Nephron (organoid): ENCODE data around the gene NUDC.
A peak's percentile ranks its signal among the peaks of the same experiment; 100 is the strongest.

ENCODE experiments used
- H3K27ac Mint-ChIP-seq, 3 experiments: 2 replicates each; pipeline ENCODE4 v1.8.0; 2020; ENCODE audit warnings: mixed read lengths in 3 of 3, mild to moderate bottlenecking in 2 of 3, moderate library complexity in 1 of 3
- H3K27me3 Mint-ChIP-seq: 2 replicates; pipeline ENCODE4 v1.8.0; 2021; ENCODE audit warnings: low read depth, mild to moderate bottlenecking, moderate library complexity, mixed read lengths
- H3K36me3 Mint-ChIP-seq: 2 replicates; pipeline ENCODE4 v1.8.0; 2020; ENCODE audit warnings: low read depth, mixed read lengths
- H3K4me1 Mint-ChIP-seq: 2 replicates; pipeline ENCODE4 v1.8.0; 2020; ENCODE audit warnings: mixed read lengths
- H3K4me3 Mint-ChIP-seq, 3 experiments: 2 replicates each; pipeline ENCODE4 v1.8.0; 2020; ENCODE audit warnings: mild to moderate bottlenecking in 3 of 3, mixed read lengths in 3 of 3, moderate library complexity in 2 of 3
- H3K9me3 Mint-ChIP-seq: 2 replicates; pipeline ENCODE4 v1.8.0; 2020; ENCODE audit warnings: mixed read lengths
- TF ChIP-seq, protein P1 (sequence below), 3 experiments: fragments of 200-600 bp; sonication (generic); IDR thresholded peaks; one replicate each; pipeline ENCODE4 v1.5.0; 2021; ENCODE audit warnings: antibody characterized with exemption in 3 of 3; ENCODE audit not compliant: unreplicated experiment in 3 of 3

The NUDC gene

GRCh38 chr1:26965213-26965612, 43.7 kb downstream of the NUDC start:
- TF ChIP-seq, protein P1, sequence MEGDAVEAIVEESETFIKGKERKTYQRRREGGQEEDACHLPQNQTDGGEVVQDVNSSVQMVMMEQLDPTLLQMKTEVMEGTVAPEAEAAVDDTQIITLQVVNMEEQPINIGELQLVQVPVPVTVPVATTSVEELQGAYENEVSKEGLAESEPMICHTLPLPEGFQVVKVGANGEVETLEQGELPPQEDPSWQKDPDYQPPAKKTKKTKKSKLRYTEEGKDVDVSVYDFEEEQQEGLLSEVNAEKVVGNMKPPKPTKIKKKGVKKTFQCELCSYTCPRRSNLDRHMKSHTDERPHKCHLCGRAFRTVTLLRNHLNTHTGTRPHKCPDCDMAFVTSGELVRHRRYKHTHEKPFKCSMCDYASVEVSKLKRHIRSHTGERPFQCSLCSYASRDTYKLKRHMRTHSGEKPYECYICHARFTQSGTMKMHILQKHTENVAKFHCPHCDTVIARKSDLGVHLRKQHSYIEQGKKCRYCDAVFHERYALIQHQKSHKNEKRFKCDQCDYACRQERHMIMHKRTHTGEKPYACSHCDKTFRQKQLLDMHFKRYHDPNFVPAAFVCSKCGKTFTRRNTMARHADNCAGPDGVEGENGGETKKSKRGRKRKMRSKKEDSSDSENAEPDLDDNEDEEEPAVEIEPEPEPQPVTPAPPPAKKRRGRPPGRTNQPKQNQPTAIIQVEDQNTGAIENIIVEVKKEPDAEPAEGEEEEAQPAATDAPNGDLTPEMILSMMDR (IDR thresholded peaks at IDR 0.05; ENCODE audit: unreplicated experiment in 3 of 3): no peak
- H3K27ac Mint-ChIP-seq: no peak overlapping the region
- H3K4me1 Mint-ChIP-seq: peaks cover 6% of the 10 kb centered on the region
- peaks cover 60% of the 10 kb centered on the region for H3K27me3 Mint-ChIP-seq
- H3K9me3 Mint-ChIP-seq: no peaks in the 10 kb centered on the region
- no peak overlapping the region for H3K4me3 Mint-ChIP-seq
- H3K36me3 Mint-ChIP-seq: no peaks in the 10 kb centered on the region

- Mint-ChIP-seq H3K36me3 (no peaks in the 10 kb centered on the region), H3K4me1 (peaks cover 3% of the 10 kb centered on the region), H3K4me3 (no peak overlapping the region), H3K9me3 (no peaks in the 10 kb centered on the region), H3K27me3 (peaks cover 56% of the 10 kb centered on the region), H3K27ac (no peak overlapping the region)
- TF ChIP-seq, protein P1 (IDR thresholded peaks at IDR 0.05; ENCODE audit: unreplicated experiment in 3 of 3): no peak
These were observed 44.1 kb downstream of the NUDC start for GRCh38 chr1:26965628-26966027.

DNA sequence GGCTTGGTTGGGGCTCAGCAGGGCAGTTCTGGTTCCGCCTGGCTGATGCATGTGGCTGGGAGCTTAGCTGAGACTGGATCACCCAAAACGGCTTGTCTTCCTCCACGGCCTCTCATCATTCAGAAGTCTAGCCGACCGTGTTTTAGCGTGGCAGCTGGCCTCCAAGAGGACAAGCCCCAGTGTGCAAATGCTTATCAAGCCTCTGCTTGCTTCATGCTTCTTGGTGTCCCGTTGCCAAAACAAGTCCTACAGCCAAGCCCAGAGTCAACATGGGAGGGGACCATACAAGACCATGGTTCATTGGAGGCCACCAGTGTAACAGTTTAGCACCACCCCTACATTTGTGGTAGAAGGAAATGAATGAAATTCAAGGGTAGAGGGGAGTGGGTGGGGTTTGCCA, 49.3 kb downstream of the NUDC start:
- peaks cover 8% of the 10 kb centered on the region for H3K4me1 Mint-ChIP-seq
- H3K4me3 Mint-ChIP-seq: no peak overlapping the region
- no peak overlapping the region for H3K27ac Mint-ChIP-seq
- TF ChIP-seq, protein P1 (IDR thresholded peaks at IDR 0.05; ENCODE audit: unreplicated experiment in 3 of 3): no peak
- H3K9me3 Mint-ChIP-seq: no peaks in the 10 kb centered on the region
- H3K36me3 Mint-ChIP-seq: no peaks in the 10 kb centered on the region
- peaks cover 14% of the 10 kb centered on the region for H3K27me3 Mint-ChIP-seq

DNA sequence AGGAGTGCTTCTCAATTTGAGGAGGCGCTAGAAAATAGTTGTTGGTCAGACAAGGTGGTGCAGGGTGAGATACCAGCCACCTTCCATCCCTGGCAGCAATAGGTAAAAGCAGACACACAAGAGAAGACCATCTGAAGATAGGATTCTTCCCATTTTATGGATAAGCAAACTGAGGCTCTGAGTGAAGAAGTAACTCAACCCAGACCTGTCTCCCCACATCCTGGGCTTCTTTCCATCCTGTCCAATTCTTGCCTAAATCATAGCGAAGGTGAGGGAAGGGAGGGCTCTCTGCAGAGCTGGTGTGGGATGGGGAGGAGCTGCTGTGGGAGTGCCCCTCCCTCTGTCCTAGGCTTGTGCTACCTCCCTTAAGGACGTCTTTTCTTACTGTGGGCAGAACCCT, 50.0 kb downstream of the NUDC start:
- Mint-ChIP-seq H3K36me3 (no peaks in the 10 kb centered on the region), H3K4me3 (no peak overlapping the region), H3K9me3 (no peaks in the 10 kb centered on the region), H3K27me3 (peaks cover 7% of the 10 kb centered on the region), H3K4me1 (peaks cover 8% of the 10 kb centered on the region), H3K27ac (no peak overlapping the region)
- TF ChIP-seq, protein P1 (IDR thresholded peaks at IDR 0.05; ENCODE audit: unreplicated experiment in 3 of 3): no peak

- H3K36me3 Mint-ChIP-seq: no peaks in the 10 kb centered on the region
These were observed 50.8 kb downstream of the NUDC start for GRCh38 chr1:26972390-26972789.

DNA sequence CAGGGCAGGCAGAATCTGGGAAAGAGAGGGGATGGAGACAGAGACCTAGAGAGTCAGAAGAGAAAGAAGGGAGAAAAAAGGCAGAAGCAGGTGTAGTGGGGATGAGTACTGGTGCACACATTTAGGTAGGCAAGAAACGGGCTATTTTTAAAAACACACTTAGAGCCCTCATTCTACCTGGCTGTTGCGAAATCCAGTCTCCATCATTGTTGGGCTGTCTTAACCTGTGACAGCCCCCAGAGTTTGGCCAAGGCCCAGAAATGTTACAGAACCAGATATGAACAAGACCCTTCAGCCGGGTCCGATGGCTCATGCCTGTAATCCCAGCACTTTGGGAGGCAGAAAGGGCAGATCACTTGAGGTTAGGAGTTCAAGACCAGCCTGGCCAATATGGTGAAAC, 51.3 kb downstream of the NUDC start:
- Mint-ChIP-seq H3K4me3 (no peak overlapping the region), H3K36me3 (no peaks in the 10 kb centered on the region), H3K9me3 (no peaks in the 10 kb centered on the region), H3K27ac (peak overlapping the region in 2 of 3 experiments; percentile 16 to 17), H3K4me1 (peaks cover 8% of the 10 kb centered on the region), H3K27me3 (peaks cover 3% of the 10 kb centered on the region)
- TF ChIP-seq, protein P1 (IDR thresholded peaks at IDR 0.05; ENCODE audit: unreplicated experiment in 3 of 3): no peak

More at GRCh38 chr1:26972390-26972789, 50.8 kb downstream of the NUDC start:
- Mint-ChIP-seq H3K4me3 (no peak overlapping the region), H3K4me1 (peaks cover 8% of the 10 kb centered on the region), H3K9me3 (no peaks in the 10 kb centered on the region), H3K27ac (peak overlapping the region in 2 of 3 experiments; percentile 16 to 17), H3K27me3 (peaks cover 3% of the 10 kb centered on the region)
- TF ChIP-seq, protein P1 (IDR thresholded peaks at IDR 0.05; ENCODE audit: unreplicated experiment in 3 of 3): no peak
